Forelimb muscle (tissue), 1 donor: ENCODE results near the gene EIF3K. TPM values are rescaled to one million over a fixed set of nuclear protein-coding genes. Genes with fewer than 3 reads are reported as not detected.

Experiments used
- DNase-seq: peaks from one replicate; pipeline ENCODE4 v3.0.0-alpha.2; 2013; ENCODE audit warnings: low read depth
- polyA plus RNA-seq: library from polyadenylated mRNA; unstranded; fragments of 120-200 nt; gene quantifications from one replicate; pipeline ENCODE4 v1.2.1, GENCODE V29; 2013; ENCODE audit not compliant: insufficient read length

Gene EIF3K
- polyA plus RNA-seq, 1 donor: 363 TPM

DNA sequence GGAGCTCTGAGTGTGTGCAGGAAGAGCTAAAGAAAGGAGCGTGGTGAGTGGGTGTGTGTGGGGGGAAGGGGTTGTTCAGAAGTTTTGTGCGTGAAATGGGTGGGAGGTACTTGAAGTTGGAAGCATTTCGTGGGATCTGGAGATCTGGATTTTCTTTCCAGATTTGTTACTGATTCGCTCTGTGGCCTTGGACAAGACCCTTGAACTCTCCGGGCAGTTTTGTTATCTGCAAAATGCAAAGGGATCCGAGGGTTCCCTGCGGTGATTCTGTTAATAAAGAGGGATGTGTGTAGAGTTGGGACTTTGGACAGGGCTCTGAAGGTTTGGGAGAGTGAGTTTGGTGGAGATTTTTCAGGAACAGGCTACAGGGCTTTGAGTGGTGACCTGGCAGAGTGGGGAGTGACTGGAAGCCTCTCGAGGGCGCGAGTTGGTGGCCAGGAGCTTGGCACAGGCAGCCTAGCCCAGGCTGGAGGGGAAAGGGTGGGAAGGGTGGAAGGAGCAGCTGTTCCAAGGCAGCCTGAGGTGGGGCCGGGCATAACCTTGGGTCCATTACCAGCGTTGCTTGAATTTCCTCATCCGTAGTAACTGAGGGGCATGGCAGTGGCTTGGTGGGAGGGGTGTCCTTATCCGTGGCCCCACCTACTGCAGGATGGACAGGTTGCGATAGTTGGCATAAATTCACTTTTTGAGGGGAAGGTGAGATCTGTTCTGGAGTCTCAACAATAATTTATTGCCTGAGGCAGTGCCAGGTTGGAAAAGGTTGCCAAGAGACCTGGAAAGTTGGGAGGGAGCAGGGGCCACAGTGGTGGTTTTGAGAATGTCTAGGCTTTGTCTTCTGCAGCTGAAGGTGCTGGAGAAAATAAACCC lies 30.6 kb downstream of the EIF3K start:
- DNase-seq: no peak

DNA sequence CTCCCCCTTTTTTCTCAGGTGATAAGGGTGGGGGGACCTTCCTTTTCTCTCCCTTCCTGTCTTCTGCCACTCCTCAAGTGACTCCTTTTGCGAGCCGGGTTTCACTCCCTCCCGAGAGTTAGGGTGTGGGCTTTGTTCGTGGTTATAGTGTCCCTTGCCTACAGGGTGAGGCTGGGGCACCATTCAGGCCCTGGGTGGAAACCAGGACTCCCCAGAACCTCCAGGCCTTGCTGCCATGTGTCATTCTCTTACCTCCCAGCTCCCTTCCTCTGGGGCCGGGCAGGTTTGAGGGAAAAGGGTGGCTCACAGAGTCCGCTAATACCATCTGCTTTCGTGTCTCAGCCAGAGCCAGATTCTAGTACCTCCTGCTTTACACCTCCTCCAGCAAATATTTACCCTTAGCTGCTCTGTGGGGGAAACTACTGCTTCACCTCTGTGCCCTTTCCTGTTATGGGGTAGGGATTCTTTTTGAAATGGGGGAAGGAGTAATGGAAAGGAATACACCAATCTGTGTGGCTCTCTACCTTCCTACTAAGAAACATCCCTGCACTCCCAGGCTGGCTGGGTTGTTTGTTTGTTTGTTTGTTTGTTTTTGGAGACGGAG lies 31.3 kb downstream of the EIF3K start:
- DNase-seq: no peak

DNA sequence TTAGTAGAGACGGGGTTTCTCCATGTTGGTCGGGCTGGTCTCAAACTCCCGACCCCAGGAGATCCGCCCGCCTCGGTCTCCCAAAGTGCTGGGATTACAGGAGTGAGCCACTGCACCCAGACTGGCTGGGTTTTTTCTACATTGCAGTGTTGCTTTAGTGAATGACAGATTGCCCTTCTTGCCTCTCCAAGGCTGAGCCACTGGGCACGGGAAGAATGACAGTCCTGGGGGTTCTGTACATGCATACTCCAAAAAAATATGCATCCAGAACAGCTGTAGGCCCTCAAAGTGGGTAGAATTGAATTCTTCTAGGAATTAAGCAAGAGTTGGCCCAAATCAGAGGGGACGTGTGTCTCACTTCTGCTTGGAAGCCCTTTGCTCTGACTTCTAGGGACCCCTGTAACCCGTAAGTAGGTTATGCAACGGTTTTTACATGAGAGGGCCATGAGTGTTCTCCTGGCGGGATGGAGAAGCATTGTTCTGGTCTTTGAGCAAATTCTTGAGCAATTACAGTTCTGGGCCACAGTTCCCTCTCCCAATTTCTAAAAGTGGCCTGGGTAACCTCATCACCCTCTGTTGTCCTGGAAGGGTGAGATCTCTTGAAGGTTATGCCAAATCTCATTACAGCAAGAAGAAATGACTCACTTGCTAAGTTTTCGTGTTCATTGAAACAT lies 32.1 kb downstream of the EIF3K start:
- no peak for DNase-seq

DNA sequence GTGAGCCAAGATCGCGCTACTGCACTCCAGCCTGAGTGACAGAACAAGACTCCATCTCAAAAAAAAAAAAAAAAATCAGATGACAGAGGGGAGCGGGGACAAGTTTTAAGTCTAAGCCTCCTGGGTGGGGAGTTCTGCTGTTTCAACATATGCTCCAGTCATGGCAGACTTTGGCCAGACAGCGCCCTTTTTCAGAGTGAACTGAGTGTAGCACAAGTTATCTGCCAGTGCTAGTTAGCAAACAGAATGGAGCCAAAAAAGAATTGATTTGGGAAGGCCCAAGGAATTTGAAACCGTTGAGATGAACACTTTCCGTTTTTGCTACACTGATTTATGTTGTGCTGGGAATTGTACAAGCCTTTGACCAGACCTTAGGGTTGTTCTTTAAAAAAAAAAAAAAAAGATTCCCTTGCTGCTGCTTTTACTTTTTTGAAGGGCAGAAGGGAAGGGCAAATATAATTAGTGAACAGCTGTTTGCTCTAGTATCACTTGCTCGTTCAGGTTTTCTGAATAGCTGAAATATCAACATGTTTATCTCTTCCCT lies 34.1 kb downstream of the EIF3K start:
- DNase-seq: no peak

DNA sequence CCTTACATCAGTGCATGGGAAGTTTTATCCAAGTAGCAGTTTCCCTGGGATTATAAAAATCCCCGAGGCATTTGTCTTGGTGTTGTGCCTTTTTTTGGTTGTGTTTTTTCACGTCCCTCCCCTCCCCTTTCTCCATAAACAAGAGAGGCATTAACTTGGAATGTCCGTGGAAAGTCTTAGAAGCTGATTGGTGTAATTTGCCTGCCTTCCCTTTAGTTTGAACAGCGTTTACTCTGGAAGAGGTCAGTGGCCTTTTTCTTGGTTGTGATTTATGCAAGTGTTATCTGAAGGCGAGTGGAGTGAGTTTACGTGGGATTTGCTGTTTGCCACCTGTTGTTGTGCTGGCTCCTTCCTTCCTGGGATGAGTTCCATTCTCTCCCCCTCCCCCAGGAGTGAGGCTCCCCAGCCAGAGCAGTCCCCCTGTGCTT lies 35.7 kb downstream of the EIF3K start:
- DNase-seq: no peak

DNA sequence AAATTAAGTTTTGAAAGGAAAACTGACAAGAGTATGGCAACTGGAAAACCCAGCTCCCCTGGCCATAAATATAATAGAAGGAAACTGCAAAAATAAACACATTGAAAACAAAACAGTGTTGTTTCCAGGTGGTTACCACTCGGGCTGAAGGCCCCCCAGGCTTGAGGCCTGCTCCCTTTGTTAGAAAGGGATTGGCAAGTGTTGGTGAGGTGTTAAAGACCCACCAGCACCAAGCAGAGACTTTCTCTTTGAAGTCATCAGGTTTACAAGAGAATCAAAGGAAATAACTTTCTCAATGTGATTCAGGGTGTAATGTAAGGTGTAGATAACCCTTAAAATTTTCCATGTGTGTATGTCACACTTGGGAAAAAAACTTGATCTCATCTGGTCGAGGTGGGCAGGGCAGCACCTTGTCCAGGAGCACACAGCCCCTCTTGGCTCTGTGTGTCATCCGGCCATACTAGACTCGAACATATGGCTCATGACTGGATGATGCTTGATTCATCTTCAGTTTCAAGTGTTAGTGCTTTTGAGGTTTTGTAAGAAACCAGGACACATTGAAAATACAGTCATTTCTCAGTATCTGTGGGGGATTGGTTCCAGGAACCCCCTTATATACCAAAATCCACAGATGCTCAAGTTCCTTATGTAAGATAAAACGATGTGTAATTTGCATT lies 36.3 kb downstream of the EIF3K start:
- DNase-seq: no peak

DNA sequence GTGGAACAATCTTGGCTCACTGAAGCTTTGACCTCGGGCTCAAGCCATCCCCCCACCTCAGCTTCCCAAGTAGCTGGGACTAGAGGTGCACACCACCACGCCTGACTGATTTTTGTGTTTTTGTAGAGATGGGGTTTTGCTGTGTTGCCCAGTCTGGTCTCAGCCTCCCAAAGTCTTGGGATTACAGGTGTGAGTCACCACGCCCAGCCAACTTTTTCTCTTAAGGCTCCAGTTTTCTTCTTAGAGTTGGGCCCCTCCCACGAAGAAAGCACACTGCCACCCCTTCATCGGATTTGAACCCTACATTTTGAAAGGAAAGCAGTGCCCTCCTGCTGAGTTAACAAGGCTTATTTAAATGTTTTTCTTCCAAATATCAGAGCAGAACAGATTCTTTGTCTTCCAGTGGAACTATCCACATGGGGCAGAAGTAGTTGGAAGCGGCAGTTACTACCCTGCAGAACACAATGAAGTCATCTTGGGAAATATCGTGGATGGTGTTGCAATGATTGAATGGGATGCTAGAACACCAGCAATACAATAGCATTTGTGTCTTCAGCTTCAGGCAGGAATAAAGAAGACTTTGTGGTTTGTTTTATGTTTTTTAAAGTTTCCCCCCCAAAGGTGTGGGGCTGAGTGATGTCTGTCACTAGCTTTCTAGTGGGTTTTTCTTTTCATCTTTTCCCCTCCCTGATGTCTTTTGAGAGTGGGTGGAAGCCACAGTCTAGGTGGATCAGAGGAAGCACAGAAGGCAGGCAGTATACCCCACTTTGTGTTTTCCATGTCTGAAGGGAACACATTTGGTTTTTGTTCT lies 37.4 kb downstream of the EIF3K start:
- no peak for DNase-seq

DNA sequence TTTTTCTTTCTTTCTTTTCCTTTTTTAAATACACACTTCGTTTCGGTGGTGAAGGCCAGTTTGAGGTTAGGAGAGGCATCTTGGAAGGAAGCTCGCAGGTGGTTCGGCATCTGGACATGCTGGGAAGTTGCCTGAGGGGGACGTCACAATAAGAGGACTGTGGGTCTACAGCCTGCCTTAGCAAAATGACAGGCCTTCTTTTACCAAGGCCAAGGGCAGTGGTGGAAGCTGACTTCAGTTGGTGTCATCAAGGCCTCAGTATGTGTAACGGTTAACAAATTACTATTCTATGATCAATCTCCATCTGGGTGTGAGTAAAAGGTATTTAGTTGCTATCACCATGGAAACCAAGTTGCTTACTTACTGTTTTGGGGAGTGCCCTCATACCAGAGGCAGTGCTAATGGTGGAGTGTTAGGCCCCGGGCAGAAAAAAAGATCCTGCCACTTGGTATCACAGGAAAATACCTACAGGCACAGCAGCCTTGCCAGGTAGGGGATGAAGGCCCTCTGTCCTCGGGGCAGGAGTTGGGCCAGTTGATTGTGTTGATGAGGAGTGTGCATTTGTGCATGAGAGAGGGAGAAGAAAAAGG lies 38.7 kb downstream of the EIF3K start:
- no peak for DNase-seq

DNA sequence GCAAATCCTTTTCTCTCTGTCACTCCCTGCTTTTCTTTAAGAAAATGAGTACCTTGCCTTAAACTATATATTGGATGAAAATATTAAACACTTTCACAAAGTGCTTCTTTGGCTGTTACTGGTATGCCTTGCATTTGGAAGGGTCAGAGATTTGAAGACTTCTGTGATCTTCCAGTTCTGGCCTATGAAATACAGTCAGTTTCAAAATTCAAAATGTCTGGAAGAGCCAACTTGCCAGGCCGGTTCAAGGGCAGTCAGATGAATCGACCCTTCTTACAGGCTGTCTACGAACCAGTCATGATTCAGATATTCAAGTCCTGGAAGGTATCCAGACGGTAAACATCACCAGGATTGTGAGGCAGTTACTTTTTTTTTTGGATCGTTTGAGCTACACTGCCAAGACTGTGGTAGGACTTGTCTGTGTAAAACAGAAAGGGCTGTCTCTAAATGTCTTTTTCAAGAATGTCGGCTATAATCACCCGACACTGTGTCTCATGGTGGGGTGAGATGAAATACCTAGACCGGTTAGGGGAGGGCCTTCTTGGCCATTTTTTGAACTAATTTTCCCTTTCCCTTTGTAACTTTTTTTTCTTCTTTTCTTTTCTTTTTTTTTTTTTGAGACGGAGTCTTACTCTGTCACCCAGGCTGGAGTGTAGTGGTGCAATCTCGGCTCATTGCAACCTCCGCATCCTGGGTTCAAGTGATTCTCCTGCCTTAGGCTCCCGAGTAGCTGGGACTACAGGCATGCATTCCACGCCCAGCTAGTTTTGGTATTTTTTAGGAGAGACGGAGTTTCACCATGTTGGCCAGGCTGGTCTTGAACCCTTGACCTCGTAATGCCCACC lies 39.7 kb downstream of the EIF3K start:
- DNase-seq: no peak

DNA sequence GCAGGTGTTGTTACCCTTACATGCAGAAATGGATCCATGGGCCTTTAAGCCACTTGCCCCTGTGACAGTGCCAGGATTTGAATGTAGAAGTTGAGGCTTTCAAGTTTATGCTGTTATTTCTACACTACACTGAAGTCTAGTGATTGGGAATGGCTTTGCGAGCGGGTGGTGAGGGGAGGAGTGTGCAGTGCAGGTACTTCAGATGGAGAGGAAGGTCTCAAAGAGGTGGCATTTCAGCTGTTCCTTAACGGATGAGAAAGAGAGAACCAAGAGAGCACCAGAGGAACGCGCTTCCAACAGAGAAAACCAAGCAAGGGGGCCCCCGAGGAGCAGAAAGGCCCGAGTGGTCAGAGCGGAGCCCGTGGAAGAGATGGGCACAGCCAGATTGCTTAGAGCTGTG lies 41.7 kb downstream of the EIF3K start:
- DNase-seq: no peak

DNA sequence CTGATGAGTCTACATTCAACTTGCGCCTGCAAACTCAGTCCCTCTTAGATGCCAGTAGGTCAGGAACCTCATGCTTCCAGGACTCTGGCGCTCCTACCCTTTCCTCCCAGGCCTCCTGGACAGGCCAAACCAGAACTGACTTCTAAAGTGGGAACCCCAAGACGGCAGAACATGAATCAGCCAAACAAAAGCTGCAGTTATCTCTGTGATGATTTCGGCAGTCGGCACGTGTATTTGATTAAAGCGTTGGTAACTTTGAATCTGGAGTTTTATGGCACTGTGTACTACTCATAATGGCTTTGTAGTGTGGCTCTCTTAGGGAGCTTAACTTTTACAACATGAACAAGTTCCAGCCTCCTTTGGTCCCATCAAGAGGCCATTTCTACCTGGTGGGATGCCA lies 42.1 kb downstream of the EIF3K start:
- DNase-seq: no peak

DNA sequence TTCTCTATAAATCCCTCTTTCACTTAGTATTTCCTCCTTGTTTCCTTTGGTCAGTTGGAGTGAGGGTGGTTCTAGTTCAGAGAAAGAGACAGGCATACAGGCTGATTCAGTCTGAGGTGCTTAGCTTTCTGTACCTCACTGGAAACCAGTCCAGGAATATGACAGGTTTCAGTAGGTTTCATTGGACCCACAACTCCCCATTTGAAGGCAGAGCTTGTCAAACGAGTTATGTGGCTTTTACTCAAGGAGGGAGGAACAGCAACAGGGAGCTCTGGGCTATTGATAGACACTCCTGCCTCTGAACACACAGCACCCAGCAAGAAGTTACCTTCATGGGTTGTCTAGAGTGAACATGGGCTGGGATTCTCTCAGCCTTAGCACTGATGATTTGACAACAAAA lies 43.0 kb downstream of the EIF3K start:
- DNase-seq: no peak

DNA sequence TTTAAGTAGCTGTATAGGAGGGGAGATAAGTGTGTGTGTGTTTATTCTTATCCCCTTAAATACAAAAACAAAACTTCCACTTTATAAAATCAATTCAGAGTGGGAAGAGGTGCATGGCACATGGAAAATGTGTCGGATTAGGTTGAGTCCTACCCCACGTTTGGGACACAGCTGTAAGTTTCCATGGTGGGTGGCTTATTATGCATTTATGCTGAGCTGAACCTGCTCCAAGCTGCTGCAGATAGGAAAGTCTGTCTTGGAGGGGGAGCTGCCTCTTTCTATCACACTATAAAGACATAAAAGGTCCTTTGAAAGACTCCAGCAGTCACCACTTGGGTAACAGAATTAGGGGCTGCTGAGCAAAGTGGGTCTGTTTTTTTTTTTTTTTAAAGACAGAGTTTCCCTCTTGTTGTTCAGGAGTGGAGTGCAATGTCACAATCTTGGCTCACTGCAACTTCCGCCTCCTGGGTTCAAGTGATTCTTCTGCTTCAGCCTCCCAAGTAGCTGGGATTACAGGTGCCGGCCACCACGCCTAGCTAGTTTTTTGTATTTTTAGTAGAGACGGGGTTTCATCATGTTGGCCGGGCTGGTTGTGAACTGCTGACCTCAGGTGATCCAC lies 43.7 kb downstream of the EIF3K start:
- no peak for DNase-seq

DNA sequence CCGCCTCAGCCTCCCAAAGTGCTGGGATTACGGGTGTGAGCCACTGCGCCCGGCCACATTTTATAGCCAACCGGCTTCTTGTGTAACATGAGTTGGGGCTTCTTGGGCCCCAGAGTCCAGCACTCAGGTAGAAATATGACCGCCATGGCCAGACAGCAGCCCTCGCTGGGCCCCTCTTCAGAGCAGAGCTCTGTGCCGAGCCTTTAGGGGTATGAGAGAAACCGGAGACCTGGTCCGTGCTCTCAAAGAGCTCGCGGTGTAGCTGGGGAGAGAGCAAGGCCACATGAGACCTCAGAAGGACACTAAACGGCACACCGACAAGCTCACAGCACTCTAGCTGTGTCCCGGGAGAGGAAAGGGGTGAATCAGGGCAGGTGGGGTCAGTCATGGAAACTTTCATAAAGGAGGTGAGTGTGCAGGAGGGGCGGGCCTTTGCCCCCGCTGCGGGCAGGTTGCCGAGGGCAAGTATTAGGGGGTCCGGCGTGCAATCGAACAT lies 44.2 kb downstream of the EIF3K start:
- DNase-seq: no peak

DNA sequence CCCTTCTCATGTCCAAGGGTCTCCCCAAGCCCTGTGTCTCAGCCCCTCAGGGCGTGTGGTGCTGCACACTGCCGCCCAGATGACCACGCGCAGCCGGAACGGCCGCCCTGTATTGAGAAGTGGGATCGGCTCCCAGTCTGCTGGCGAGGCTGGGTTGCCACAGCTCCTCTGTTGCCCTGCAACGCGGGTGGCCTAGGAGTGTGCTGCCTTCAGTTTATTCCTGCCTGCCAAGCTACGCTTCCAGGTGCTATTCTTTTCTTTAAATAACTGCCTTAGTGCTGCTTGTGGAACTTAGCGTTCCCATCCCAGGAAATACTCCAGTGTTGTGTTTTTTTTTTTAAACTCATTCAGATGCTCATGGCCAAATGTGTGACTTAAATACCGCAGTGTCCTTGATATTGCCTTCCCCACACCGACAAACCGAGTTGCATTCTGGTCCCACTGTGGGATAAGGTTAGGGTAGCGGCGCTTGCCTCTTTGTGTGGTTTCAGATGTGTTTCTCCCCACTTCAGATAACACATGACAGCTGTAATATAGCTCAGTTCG lies 45.0 kb downstream of the EIF3K start:
- DNase-seq: no peak

DNA sequence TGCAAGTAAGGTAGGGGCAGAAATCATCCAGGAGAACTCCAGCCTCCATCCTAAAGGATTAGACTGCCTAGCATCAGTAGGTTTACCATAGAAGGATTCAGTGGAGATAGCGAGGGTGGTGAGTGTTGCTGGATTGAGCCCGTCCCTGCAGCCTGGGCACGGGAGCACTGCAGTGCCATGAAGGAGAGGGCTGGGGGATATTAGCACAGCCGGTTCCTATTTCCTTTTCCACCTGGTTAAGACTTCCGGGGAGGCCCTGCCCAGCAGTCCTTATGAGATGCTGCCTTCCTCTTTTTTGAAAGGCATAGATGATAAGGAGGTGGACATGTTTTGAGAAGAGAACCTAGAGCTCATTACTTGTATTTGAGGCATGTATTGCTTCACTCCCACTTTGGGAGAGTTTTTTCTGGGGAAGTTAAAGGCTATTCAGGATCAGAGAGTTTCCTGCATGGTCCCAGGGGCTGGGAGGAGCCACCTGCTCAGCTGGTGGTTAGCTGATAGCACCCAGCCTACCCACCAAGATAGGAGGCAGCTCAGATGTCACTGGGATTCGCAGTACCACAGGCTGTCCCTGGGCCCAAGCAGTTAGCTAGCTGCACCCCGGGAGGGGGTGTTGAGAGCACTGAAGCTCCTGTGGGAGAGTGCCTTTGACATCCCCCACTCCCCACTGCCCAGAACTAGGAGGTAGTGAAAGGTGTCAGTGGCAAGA lies 45.7 kb downstream of the EIF3K start:
- DNase-seq: no peak

DNA sequence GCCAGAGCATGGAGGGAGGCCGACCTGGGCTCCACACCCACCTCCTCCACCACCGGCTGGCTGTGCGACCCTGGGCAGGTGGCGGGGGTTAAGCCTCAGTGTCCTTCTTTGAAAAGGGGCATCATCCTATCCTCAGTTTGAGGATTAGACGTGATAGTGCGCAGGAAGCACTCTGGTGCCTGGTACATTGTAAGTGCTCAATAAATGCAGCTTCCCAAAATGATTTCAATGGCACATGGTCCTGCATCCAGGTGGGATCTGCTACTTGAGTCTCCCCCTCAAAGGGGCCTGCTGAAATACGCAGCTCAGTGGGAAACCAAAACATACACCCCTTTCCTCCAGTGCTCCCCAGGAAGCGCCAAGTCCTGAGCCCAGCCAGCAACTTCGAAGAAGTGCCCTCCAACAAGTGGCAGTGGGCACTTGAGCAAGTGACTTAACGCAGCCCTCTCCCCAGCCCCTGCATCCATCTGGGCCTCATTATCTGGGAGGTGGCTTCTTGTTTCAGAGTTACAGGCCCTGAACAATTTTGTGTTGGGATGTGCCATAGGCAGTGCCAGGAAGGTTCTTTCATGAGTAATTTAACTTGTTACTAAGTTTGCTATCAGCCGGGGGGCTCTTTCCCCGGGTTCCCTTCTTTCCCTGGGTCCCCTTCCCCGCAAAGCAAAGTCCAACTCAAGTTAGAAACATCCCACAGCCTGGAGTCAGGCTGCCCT lies 46.4 kb downstream of the EIF3K start:
- no peak for DNase-seq
